DMS53 (cell line): Measurements from ENCODE around the gene SLC4A2.

Experiments
- DNase-seq: peaks from one replicate; lab custom pipeline; 2025; lab: John Stamatoyannopoulos, UW

Gene SLC4A2

DNA sequence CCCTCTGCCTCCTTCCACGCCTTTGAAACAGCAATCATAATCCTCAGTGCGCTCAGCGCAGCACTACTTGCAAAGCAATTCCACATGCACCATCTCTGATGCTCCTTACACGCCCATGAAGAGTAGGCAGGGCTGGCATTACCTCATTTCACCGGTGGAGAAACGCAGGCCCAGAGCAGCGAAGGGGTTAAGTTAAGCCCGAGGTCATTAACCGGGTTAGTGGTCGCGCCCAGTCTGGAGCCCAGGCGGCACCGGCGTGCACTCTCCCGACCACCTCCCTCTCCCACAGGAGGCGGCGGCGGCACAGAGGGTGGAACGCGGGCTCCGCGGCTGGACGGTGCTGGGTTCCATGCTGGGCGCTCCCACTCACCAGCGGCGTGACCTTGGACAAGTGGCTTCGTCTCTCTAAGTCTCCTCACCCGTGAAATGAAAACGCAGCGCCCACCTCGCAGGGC, 20.7 kb downstream of the SLC4A2 start:
- peak; percentile 78 for DNase-seq

DNA sequence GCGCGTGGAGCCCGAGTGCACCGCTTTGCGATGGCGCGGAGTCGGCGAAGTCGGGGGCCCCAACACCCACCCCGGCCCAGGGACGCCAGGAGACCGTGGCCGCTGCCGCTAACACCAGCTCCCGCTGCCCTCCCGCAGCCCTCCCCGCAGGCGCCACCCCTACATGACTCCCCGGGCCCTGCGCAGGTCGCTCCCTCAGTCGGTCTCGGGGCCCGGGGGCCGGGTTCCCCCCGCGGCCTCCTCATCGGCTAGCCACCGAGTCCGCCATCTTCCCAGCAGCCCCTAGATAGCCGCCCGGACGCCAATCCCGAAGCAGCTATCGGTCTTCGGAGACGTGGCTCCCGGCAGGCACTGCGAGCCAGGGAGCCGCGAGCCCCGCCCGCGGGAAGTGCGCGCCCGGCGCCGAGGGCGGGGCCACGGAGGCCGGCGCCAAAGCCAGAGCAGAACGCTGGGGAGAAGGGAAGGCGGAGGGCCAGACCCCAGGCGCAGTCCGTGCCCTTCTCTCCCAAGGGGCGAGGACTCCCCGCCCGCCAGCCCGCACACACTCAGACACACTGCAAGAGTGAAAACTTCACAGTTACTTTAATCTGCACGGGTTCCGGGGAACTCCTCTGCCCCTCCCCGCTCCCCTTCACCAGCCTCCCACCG, 21.3 kb downstream of the SLC4A2 start, which contains the start of gene FASTK:
TSS of gene FASTK (minus strand) at position 288 of the 648 bp plus-strand sequence. CDS start at position 245, 43 bp downstream.
- peak; percentile 98 for DNase-seq

DNA sequence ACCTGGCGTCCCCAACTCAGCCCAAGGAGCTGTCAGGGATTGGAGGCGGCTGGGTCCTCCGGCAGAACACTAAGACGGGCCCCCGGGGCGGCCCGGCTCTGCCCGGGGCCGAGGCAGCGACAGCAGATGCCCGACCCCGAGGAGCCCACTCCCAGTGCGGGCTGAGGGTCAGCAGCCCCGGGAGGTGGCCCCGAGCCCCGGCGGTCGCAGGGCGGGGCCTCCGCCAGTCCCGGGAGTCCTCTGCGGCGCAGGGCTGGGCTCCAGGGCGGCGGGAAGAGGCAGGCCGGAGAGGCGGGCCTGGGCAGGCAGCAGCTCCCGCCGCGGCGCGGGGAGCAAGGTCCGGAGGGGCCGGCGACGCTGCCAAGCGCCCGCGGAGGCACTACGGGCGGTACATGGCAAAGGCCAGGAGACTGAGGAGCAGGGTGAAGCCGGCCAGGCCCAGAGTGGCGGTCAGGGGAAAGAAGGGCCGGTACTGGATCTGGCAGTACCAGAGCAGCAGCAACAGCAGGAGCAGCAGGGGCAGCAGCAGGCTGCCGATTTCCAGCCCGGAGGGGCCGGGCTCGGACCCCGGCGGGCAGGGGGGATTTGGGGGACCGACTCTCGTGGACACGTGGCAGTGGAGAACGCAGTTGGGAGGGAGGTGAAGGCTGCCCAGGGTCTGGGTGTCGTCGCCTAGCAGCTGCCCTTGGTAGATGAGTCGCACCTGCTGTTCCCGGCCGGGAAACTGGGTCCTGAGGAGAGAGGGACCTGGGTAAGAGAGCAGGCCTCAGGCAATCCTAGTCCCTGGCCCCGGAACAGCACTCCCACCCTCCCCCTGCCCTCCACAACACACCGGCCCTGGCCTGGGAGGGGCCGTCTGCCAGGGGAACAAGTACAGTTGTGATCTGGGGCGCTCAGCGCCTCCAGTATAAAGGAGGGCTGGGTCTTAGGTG, 22.0 kb downstream of the SLC4A2 start:
- DNase-seq = peak; percentile 87

DNA sequence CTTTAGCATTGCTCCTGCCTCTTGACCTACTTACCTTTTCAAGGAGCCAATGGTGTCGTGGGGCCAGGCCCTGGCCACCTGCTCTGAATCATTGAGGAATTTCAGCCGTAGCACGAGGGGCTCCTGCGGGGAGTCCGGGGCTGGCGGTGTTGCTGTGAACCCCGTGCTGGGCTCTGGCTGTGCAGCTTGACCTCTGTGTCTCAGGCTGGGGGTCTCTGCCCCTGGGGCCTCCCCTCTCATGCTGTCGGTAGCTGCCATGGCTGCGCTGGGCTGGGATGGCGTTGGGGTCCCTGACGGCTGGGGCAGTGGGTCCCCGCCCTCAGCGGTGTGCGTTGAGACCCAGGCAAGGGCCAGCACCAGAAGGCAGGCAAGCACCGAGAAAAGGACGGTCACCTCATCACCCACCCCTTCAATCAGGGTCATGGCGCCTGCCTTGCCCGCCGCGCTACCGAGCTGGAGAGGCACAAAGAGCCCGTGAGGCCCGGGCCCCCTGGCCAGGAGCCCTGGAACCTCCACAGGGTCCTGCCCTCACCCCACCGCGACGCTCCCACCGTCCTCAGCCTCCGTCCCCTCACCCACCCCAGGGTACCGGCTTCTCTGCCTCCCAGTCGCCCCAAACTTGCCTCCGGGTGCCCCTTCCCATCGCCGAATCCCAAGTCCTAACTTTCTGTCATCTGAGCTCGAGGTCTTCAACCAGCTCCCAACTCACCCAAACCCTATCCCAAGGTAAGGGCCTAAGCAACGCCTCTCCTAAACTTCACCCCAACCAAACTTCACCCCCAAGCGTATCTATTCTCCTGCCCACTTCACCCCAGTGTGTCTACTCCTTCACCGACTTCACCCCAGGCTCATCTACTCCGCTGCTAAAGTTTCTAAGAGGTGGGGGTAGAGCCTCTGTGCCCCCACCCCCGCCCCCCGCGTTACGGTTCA, 23.0 kb downstream of the SLC4A2 start:
- peak; percentile 74 for DNase-seq

DNA sequence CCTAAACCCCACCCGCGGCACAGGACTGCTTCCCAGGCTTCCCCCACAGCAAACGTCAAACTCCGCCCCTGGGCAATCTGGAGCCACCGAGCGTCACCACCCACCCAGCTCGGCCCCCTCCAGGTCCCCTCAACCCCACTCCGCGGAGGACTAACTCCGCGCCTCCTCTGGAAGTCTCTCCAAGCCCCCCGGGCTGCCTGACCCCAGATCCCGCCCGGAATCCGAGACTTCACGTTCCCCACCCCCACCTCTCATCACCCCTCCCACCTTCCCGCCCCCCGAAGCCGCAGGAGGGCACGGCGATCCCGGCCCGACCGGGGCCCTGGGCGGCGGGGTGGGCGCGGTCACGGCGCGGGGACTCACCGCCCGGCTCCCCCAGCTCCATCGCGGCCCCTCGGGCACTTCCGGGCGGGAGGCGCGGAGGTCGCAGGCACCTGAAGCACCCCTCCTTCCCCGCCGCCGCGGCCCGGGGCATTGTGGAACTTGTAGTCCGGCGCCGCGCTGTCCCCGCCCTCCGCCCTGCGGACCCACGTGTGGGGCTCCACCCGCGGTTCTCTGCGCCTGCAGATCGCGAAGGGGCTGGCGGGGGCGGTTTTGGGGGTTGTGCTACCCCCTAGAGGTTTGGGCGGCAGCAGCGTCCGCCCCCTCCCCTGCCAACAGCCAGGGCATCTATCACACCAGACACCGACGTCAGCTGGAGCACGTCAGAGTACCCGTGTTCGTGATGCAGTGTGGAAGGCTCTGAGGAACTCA, 23.9 kb downstream of the SLC4A2 start, which contains the start of gene TMUB1:
TSS of gene TMUB1 (minus strand) at position 423 of the 753 bp plus-strand sequence. CDS start 930 bp downstream, outside the sequence.
- peak; percentile 89 for DNase-seq

DNA sequence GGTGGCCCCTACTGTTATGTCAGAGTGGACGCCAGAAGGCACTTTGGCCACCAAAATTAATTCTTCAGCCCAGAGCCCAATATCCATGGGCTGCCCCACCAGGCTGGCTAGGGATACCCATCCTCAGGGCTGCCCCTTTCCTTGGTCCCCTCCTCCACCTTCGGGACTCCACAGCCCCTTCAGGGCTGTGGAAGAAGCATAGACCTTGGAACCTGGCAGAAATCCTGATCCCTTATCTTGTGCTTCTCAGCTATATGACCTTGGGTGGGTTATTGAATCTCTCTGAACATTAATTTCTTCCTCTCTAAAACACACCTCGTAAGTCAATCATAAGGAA, 24.4 kb downstream of the SLC4A2 start:
- DNase-seq = no peak

DNA sequence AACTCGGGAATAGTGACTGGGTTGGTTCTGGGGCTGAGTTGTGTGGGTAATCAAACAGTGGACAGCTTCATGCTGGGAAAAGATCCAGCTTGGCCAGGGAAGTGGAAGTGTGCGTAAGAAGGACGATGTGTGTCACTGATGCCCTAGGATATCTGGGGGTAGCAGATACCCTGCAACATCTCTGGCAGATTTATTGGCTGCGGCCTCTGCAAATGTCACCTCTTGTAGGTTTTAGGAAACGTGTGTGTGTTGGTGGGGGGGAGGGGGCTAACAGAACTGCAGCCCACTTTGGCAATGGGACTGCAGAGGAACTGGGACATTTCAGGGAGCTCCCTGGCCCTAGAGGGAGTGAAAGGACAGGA, 25.9 kb downstream of the SLC4A2 start:
- DNase-seq = no peak

DNA sequence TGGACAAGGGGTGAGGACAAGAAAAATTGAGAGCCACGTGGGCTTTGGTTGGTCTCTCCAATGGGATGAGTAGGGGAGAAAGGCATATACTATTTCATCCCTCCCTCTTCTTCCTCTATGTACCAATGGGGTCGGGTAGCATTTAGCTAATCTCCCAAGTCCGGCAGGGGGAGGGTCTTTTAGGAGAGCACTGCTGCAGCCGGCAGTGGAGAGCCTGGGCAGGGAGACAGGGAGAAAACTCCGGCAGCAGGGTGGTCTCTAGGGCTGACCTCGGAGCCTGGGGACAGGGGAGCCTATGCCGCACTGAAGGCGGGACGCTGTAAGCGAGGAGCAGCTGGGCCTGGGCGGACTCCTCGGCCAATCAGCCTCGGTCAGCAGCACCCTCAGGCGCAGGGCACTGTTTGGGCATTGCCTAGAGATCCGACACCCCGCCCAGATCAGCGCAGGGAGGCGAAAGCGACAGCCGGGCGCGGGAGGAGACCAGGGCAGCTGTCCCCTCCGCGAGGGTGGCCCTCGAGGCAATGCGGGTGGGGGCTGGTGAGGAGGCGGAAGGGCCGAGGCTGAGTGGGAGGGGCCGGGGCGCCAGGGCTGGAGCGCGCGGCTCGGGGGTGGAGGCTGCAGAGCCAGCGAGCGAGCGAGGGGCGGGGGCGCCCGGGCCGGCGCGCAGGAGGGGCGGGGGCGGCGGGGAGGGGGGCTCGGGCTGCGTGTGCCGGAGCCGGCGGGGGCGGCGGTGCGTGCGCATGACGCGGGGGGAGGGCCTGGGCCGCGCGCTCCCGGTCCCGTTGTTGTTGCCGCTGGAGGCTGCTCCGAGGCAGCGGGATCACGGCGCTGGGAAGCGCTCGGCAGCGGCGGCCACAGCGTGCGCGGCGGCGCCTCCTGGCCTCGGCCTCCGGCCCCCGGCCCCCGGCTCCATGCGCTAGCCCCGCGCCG, 26.6 kb downstream of the SLC4A2 start, which contains the start of gene AGAP3:
TSS of gene AGAP3 (plus strand) at position 785 of the 930 bp plus-strand sequence. CDS start 267 bp downstream, outside the sequence.
- DNase-seq = peak; percentile 98

DNA sequence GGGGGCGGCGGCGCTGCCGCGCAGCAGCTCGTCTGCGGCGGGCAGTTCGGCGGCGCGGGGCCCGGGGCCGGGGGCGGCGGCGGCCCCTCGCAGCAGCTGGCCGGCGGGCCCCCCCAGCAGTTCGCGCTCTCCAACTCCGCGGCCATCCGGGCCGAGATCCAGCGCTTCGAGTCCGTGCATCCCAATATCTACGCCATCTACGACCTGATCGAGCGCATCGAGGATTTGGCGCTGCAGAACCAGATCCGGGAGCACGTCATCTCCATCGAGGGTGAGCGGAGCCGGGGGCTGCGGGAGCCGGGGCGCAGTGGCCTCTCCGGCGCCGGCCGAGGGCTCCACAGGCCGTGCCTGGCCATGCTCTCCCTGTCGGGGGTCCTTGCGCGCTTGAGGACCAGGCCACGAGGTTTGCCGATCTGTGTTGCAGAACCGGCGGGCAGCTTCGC, 27.4 kb downstream of the SLC4A2 start:
- peak; percentile 76 for DNase-seq

DNA sequence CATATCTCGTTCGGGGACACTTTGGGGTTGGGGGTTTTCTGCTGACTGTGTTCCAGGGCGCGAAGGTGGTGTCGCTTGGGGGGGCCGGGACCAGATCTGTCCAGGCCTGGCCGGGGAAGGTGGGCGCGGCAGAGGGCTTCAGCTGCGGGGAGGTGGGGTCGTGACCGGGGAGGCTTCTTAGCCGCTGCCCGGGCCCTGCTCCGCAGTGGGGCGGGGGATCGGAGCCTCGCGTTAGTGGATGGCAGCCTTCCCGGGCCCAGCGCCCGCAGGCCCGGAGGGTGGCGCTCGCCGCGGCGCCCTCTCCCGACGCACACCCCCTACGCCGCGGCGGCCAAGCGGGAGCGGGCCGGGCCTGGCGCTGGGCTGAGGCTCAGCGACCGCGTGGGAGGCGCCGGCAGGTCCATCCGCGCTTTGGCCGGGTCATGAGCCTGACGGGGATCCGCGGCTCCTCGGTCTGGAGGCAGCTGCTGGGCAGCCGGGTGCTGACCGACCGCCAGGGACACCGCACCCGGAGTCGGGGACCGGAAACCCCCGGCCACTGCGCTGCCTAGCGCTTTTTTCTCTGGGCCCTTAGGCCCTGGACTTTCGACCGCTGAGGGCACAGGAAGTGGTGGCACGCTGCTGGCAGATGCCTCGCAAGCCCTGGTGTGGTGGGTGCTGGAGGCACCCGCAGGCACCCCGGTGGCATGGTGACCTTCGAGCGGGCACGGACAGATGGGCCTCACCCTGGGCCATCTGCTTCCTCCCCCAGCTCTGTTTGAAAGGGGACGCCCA, 28.0 kb downstream of the SLC4A2 start:
- DNase-seq = peak; percentile 88

DNA sequence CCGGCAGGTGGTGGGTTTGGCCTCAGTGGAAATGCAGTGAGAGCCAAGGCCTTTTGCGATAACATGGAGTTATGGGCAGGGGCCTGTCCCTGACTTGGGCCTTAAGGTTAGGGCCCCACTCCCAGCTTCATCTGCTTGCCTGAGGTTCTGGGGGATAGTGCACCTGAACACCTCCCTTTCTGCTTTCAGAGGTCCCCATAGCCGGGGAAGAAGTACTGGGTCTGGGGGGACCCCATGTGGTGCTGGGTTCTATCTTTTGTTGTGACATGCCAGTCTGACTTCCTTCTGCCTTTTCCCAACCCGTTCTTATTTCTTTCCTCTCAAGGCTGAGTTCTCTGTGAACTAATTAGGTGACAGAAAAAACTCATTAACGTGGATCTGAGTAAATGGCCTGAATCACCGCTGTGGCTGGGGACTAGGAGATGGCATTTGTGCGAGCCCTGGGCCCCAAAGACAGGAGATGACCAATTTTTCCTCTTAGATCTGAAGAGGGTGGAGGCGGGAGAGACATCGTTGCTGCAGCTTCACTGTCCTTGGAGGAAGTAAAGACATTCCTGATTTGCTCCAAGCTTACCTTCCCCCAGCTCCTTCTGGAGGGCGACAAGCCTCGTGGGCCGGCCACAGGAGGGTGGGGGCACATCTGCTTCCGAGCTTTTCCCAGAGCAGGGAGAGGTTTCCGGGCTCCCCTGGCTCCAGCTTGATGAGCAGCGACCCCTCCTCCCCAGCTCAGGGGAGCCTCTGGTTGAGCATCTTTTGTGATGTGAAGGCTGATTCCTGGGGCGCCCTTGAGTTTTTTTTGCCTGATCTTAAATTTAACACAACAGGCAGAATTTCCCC, 28.8 kb downstream of the SLC4A2 start:
- DNase-seq = no peak

DNA sequence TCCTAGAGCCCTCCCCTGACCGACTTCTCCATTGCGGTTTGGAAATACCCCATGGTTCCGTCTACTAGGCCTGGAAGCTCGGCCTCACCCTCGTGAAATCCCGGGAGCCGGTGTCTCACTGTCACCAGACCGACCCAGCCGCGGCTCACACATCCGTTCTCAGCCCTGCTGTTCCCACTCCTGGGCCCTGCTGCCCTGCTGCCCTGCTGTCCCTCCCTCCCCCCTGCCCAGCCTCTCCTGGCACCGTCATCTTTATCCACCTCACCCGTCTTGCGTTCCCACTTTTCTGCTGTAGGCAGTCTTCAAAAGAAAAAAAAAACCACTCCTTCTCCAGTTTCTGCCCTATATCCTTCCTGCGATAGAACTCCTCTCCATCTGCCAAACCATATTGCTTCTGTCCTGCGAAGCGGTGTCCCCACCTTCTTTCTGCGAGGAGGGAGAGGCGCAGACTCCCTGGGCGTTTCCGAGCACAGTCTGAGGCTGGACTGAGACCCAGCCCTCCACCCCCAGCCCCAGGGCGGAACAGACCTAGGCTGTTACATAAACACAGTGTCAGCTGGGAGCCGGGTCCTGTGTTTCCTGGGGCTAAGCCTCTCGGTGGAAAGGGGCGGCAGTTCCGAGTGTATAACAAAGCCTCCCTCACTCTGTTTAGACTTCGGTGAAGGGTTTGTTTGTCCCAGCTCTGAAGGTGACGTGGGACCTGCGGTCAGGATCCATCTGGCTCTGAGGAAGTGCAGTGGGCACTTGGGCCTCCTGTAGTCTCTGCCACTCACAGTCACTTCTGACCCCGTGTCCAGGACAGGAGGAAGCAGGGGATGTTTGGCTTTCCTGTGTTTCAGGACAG, 29.7 kb downstream of the SLC4A2 start:
- DNase-seq = peak; percentile 57

DNA sequence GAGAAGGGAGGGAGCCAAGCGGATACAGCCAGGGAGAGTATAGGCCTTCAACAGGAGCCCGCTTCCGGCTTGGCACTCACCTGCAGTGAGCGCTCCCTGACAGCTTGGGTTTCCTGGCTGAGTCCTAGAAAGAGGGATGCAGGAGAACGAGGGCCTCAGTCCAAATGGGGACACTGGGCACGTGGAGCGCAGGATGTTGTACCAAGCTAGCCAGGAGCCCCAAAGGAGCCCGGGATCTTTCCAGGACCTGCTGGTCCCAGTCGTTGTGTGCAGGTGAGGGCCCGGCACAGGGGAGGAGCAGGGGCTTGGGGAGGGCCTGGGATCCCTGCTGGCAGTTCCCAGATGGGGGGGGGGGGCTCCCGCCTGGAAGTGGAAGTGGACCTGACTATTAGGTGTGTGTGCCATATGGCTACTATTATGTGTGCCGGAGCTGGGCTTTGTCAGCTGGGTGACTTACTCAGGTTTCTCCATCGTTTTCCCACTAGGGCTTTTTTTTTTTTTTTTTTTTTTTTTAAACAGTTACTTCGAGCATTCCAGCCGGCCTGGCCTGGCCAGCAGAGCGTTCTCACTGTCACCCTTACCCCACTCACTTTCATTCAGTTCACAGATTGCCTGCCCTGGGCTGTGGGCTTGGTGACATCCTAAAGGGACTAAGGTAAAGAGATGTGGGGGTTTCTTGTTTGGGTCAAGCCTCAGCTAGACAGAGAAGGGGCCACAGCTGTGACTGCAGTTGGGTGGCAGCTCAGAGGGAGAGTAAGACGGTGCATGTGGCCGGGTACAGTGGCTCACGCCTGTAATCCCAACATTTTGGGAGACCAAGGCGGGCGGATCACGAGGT, 30.7 kb downstream of the SLC4A2 start:
- no peak for DNase-seq

DNA sequence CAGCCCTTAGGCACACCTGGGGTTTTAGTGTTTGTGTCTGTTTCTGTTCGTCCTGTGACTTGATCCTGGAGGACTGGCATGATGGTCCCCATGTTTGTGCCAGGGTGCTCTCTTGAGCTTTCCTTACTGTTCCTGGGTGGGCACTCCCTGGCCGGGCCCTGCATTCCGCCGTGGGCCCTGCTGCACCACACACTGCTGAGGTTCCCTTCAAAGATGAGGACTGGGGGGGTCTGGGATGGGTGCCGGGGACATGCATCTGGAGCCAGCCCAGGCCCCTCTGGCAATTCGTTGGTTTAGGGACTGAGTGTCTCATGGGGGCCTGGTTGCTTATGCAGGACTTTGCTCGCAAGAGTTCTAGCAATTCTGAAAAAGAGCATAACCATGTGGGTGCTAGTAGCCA, 31.6 kb downstream of the SLC4A2 start:
- no peak for DNase-seq

DNA sequence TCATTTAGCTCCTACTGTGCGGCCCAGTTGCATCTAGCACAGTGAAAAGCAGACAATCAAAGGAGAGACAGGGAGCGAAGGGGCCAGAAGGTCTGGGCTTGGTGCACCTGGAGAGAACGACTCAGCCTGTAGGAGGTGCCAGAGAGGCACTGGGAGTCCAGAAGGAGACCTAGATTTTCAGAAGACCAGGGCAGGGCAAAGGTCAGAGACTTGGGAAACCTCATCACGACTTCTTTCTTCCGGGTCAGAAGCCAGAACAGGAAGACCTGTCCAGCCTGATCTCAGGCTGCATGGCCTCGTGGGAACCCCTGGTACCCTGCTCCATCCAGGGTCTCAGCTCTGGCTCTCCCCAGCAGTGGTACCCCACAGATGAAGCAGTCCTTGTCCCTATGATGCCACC, 32.0 kb downstream of the SLC4A2 start:
- peak; percentile 64 for DNase-seq

DNA sequence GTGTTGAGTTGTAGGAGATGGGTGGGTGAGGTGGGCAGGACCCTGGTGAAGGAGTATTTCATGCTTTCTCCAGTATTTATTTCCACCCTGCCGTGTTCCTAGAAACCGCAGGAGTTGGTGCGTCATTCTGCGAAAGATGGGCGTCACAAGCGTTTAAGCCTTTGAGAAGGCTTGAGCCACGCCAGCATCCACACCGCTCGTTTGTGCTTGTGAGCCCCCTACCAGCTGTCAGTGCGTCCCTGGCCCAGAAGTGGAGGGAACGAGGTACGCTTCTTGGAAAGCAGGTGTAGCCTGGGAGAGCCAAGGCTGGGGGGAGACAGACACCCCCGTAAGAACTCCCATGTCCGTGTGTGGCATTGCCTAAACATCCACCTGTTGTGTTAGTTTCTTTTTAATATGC, 32.6 kb downstream of the SLC4A2 start:
- DNase-seq = no peak
